HK-2 (cell line): ENCODE results near the gene TSPAN13.
A peak's percentile ranks its signal among the peaks of the same experiment; 100 is the strongest.

Experiments
- DNase-seq: peaks from one replicate; pipeline ENCODE4 v3.0.0-alpha.2; 2018; ENCODE audit not compliant: unreplicated experiment

Gene TSPAN13

GRCh38 chr7:16753102-16753931 lies at the start of gene TSPAN13:
Gene TSPAN13 (plus strand): TSS chr7:16753755. CDS start chr7:16753968, 213 bp downstream.
- DNase-seq, result peak; percentile 94

- no peak for DNase-seq
Observed at GRCh38 chr7:16708511-16708910, 45.0 kb upstream of the TSPAN13 start.

GRCh38 chr7:16708980-16709379 lies 44.6 kb upstream of the TSPAN13 start:
- peak; percentile 79 for DNase-seq

GRCh38 chr7:16710651-16711050 lies 42.9 kb upstream of the TSPAN13 start:
- DNase-seq, result no peak

- no peak for DNase-seq
Observed at GRCh38 chr7:16711730-16712129, 41.8 kb upstream of the TSPAN13 start.

GRCh38 chr7:16712916-16713315 lies 40.6 kb upstream of the TSPAN13 start:
- DNase-seq, result peak; percentile 78

- no peak for DNase-seq
Observed at GRCh38 chr7:16715928-16716327, 37.6 kb upstream of the TSPAN13 start.

- no peak for DNase-seq
Observed at GRCh38 chr7:16718111-16718656, 35.4 kb upstream of the TSPAN13 start.

- DNase-seq, result no peak
Observed at GRCh38 chr7:16719699-16720098, 33.9 kb upstream of the TSPAN13 start.

- no peak for DNase-seq
Observed at GRCh38 chr7:16721541-16721940, 32.0 kb upstream of the TSPAN13 start.

- no peak for DNase-seq
Observed at GRCh38 chr7:16724344-16724743, 29.2 kb upstream of the TSPAN13 start.

GRCh38 chr7:16726189-16726588 lies 27.4 kb upstream of the TSPAN13 start:
- DNase-seq, result no peak

- DNase-seq, result no peak
Observed at GRCh38 chr7:16727736-16728135, 25.8 kb upstream of the TSPAN13 start.

- DNase-seq, result peak; percentile 21
Observed at GRCh38 chr7:16728811-16729210, 24.7 kb upstream of the TSPAN13 start.

GRCh38 chr7:16729541-16729940 lies 24.0 kb upstream of the TSPAN13 start:
- no peak for DNase-seq

GRCh38 chr7:16730937-16731336 lies 22.6 kb upstream of the TSPAN13 start:
- no peak for DNase-seq

- DNase-seq, result no peak
Observed at GRCh38 chr7:16732828-16733227, 20.7 kb upstream of the TSPAN13 start.

- DNase-seq, result no peak
Observed at GRCh38 chr7:16734148-16734726, 19.3 kb upstream of the TSPAN13 start.

GRCh38 chr7:16735020-16735419 lies 18.5 kb upstream of the TSPAN13 start:
- no peak for DNase-seq

GRCh38 chr7:16738011-16738688 lies 15.4 kb upstream of the TSPAN13 start:
- DNase-seq, result no peak

GRCh38 chr7:16739863-16740622 lies 13.5 kb upstream of the TSPAN13 start:
- no peak for DNase-seq

- DNase-seq, result no peak
Observed at GRCh38 chr7:16740623-16740953, 13.0 kb upstream of the TSPAN13 start.
